OCI-M2 (cell line): ENCODE data around the gene METTL1.
"Not testable (repeated sequence)": the region's sequence is repeated elsewhere in the genome, so short reads cannot be mapped to it uniquely, and the experiment has no call there.

Experiments used
- DNase-seq: peaks from one replicate; lab custom pipeline; 2025; ENCODE audit not compliant: unreplicated experiment; lab: John Stamatoyannopoulos, UW

The METTL1 gene

DNA sequence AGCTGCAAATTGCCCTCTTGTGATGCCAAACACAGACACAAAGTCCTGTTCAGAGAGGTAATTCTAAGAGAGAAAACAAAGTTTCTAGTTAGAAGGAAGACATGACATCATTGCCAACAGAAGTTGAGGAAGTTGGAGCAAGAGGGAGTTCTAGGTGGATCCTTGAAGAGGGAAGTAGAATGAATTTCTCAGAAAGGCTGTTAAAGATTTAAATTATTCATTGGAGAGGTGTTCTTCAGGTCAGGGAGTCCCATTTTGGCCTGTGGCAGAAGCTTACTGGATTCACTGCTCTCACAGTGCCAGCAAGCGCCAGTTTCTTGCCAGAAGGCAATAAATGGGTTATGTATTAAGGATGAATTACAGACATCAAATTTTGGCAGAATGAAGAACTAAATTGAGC, 26.0 kb upstream of the METTL1 start:
- no peak for DNase-seq

DNA sequence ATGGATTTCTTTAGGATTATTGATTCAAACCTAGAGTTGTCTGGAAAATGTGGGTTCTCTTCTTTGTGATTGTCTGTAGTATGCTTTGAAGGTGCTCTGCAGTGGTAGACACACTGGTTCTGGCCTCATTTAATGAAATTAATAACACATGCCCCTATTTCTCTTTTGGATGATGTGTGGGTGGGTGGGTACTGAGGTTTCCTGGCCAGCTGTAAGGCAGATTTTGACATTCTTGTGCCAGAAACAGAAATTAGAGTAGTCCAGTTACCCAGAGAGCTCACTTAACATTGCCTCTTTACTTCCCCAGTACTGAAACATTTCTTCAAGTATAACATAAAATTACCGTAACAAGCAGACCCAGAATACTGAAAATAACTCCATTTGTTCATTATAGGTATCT, 25.1 kb upstream of the METTL1 start:
- no peak for DNase-seq

DNA sequence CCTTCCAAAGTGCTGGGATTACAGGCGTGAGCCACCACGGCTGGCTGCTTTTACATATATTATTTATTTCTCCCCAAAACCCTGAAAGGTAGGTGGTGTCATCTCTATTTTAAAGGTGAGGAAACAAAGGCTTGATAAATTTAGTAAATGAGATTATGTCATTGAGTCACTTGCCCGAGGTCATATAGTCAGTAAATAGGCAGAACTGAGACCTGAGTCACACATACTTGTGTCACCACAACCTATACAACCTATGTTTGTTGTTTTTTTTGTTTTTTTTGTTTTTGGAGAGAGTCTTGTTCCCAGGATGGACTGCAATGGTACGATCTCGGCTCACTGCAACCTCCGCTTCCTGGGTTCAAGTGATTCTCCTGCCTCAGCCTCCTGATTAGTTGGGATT, 23.4 kb upstream of the METTL1 start:
- no peak for DNase-seq

DNA sequence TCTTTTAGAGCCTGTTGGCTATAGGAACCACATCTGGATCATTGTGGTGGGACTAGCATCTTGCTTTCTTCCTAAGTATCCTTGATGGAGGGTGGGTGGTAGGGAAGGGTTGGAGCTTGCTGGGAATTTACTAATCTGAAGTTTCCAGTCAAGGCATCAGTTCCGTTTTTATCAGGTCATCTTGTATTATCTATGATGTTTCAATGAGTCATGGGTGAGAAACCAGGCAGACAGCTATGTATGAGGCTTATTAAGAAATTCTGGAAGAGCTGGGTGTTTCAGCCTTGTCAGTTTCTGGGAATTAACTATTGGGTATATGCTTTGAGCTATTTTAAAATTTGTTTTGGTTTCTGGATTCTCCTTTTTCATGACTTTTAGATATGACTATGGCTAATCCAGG, 22.0 kb upstream of the METTL1 start:
- DNase-seq = no peak

DNA sequence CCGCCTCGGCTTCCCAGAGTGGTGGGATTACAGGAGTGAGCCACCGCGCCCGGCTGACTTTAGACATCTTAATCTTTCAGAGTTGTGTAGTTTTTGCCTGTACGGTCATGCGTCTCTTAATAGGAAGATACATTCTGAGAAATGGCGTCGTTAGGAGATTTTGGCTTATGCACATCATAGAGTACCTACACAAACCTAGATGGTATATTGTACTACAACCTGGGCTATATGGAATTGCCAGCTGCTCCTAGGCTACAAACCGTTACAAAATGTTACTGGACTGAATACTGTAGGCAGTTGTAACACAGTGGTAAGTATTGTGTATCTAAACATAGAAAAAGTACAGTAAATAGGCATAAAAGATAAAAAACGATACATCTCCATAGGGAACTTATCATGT, 12.0 kb upstream of the METTL1 start:
- no peak for DNase-seq

DNA sequence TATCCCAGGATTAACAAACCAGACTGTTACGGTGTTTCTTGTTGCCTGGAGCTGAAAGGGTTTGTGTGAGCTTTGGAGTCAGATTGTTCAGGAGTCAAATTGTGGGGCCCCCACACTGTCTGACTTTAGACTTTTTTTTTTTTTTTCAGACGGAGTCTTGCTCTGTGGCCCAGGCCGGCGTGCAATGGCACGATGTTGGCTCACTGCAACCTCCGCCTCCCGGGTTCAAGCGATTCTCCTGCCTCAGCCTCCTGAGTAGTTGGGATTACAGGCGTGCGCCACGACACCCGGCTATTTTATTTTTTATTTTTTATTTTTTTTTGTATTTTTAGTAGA, 11.5 kb upstream of the METTL1 start:
- no peak for DNase-seq

DNA sequence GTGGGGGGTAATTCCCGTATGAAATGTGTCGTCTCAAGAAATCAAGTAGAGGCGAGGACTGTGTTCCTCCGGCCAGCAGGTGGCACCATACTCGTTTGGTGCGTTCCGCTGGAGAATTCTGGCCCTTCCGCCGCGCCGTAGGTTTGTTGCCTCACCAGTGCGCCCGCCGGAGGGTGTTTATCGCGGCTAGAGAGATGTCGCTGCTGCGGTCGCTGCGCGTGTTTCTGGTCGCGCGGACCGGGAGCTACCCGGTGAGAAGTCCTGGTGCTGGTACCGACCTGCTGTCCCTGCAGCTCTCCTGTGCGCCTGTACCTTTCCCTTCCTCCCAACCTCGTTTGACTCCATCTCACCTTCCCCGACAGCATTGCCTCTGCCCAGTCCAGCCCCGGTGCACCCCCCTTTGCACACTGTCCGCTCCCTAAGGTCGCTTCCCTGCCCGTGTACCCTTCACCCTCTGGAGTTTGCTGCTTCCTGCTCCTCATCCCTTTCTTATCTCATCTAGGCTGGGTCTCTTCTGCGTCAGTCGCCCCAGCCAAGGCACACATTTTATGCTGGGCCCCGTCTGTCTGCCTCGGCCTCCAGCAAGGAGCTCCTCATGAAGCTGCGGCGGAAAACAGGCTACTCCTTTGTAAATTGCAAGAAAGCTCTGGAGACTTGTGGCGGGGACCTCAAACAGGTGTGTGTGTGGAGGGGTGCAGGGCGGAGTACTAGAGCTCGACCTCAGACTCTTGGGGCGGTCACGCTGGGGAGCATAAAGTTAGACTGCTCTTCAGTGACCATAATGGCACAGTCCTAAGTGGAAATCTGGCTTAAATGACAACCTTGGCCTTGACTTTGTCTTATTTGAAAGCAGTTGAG, 10.9 kb upstream of the METTL1 start, which contains the start of gene TSFM:
TSFM (plus strand) TSS at position 180 of the 858 bp plus-strand sequence; CDS start at position 195, 15 bp downstream.
- peak; percentile 72 for DNase-seq

DNA sequence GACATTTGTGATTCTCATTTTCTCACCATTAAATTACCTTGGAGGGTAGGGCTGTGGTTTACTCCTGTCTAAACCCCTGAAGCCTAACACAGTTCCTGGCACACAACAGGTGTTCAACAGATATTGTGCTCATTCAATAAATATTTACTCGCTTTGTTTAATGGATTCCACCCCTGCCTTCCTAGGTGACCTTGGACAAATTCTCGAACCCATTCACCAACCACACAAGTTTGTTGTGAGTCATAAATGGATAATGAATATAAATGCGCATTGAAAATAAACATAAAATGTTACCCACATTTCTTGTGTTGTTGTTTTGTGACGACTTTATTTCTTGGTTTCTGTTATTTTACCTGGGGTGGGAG, 10.3 kb upstream of the METTL1 start:
- DNase-seq = no peak

DNA sequence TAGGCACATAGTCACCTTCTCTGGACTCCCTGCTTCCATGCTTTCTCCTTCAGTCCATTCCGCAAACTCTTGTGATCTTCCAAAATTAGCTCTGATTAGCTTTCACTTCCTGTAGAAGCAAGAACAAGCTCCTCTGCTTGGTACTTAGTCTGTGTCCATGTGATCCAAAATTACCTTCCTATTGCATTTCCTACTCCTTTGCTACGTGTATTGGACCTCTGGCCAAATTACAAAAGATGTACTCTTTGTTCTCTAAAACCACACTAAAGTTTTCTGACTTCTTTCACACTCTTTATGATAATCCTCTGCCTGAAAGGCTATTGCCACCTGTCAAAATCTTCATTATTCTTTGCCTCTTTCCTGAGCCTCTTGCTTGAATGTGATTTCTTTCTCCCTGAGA, 9.9 kb upstream of the METTL1 start:
- no peak for DNase-seq

DNA sequence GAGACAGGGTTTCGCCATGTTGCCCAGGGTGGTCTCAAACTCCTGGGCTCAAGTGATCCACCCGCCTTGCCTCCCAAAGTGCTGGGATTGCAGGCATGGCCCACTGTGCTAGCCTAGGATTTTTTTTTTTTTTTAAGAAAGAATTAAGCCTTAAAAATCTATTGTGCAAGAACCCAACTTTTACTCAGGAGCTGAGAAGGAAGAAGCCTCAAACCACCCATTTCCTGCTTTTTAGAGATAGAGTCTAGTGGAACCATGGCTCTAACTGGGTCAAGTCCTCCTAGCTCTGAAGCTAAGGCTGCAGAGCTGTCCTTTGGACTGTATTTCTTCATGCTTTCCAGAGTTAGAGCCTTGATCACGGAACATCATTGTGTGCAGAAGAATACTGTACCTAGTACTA, 9.3 kb upstream of the METTL1 start:
- DNase-seq = no peak

DNA sequence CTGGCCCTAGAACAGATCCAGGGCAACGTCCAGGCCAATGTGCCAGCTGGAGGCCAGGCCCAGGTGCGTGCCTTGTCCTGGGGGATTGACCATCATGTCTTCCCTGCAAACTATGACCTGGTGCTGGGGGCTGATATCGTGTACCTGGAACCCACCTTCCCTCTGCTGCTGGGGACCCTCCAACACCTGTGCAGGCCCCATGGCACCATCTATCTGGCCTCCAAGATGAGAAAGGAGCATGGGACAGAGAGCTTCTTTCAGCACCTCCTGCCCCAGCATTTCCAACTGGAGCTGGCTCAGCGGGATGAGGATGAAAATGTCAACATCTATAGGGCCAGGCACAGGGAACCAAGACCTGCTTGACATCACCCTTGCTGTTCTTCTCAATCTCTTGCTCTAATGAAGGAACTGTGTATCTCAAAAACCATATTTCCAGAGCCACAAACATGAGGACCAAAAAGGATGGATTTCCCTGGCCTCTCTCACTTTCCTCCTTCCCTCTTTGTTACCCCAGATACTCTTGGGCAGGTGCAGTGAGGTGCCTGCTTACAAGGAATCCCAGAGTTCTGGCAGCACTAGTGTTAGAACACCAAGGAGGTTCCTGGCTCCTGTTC, 8.5 kb upstream of the METTL1 start:
- no peak for DNase-seq

DNA sequence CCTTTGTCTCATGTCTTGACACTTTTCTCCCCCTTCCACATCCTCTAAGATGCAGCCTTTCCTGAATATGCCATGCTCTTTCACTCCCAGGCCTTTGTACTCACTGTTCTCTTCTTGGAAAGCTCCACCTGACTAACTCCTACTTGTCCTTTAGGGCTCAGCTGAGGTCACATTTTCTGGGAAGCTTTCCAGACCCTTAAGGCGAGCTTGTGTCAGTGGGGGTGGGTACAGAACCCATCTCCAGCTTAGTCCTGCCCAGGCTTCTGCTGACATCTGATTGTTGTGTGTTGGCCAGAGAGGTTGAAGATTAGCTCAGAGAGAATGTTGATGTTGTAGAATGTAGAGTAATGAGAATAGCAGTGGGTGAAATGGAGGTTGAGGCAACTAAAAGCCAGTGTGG, 7.8 kb upstream of the METTL1 start:
- no peak for DNase-seq

DNA sequence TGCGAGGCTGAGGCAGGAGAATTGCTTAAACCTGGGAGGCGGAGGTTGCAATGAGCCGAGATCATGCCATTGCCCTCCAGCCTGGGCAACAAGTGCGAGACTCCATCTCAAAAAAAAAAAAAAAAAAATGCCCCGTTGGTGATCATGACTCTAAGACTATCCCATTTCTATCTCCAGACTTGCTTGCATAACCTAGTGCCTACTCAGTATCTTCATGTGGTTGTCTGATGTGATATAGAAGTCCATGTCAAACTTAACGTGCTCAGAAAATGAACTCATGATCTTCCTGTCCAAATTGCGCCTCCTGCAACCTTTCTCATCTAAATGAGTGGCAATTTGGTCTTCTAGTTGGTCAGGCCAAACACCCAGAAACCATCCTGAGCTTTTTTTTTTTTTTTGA, 6.0 kb upstream of the METTL1 start:
- no peak for DNase-seq

DNA sequence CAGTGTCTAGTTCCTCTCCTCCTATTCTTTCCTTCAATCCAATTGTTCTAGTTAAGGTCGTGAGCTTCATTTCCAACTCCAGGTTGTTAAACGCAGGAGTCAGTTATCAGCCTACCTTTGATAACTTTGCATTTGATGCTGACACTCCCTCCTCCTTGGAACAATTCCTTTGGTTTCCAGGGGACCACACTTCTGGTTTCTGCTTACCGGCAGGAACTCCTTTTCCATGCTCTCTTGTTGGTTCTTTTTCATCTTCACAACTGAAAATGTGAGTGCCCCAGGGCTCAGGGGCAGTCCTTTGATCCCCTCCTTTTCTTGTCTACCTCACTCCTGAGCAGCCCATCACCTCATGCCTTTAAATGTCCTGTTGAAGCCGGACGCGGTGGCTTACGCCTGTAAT, 5.5 kb upstream of the METTL1 start:
- DNase-seq = no peak

DNA sequence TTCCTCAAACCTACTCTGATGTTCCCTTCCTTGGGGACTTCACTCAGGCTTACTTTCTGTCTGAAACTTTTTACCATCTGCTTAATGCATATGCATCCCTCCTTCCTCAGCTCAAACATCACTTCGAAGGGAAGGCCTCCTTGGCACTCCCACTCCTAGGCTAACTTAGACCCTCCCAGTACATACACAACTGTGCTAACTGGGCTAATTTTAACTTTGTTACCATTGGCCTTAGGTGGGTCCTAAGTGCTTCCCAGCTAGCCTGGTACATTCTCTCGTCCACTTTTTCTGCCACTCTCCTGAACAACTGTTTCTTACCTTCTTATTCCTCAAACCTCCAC, 4.3 kb upstream of the METTL1 start:
- no peak for DNase-seq

DNA sequence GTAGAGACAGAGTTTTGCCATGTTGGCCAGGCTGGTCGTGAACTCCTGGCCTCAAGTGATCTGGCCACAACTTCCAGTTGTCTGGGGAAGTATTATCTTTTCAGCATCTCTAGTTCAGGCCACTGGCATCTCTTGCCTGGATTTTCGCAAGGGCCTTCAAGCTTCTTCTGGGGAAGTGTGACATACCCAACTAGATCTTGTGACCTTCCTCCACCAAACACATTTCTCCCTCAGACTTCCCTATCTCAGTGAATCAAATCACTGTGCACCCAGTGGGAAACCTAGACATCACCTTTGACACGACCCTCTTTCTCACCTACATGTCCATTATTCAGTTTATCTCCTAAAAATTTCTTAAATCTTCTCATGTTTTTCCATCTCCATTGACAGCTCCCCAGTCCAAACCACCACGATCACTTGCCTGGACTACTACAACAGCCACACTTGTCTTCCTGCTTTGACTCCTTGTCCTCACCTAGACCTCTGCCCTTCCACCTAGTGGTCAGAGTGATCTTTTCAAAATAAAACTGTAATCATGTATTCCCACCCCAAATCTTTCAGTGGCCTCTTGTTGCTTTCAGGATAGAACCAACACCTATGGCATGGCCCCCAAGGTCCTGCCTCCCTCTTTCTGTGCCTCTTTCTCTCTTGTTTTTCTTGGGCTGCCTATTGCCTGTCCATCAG, 3.8 kb upstream of the METTL1 start:
- DNase-seq = no peak

DNA sequence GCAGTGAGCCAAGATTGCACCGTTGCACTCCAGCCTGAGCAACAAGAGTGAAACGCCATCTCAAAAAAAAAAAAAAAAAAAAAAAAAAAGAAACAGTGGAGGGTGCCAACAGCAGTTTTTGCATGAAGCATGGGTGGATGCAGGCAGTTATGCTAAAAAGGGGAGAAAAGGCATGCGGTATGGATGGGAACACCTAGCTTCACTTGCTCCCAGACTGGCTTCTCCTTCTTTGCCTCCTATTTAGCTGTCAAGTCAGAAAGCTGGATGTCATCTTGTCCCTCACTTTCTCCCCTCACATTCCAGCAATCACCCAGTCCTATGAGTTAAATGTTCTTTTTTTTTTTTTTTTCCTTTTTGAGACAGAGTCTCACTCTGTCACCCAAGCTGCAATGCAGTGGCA, 3.1 kb upstream of the METTL1 start:
- DNase-seq = no peak

DNA sequence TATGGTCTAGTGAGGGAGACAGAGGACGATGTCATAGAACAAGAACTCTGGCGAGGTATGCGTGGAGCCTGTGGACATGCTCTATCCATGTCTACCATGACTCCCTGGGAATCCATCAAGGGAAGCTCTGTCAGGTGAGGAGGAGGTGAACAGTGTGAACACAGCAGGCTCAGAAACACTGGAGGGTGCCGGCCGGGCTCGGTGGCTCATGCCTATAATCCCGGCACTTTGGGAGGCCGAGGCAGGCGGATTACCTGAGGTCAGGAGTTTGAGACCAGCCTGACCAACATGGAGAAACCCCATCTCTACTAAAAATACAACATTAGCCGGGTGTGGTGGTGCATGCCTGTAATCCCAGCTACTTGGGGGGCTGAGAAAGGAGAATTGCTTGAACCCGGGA, 2.7 kb upstream of the METTL1 start:
- DNase-seq = not testable (repeated sequence)

DNA sequence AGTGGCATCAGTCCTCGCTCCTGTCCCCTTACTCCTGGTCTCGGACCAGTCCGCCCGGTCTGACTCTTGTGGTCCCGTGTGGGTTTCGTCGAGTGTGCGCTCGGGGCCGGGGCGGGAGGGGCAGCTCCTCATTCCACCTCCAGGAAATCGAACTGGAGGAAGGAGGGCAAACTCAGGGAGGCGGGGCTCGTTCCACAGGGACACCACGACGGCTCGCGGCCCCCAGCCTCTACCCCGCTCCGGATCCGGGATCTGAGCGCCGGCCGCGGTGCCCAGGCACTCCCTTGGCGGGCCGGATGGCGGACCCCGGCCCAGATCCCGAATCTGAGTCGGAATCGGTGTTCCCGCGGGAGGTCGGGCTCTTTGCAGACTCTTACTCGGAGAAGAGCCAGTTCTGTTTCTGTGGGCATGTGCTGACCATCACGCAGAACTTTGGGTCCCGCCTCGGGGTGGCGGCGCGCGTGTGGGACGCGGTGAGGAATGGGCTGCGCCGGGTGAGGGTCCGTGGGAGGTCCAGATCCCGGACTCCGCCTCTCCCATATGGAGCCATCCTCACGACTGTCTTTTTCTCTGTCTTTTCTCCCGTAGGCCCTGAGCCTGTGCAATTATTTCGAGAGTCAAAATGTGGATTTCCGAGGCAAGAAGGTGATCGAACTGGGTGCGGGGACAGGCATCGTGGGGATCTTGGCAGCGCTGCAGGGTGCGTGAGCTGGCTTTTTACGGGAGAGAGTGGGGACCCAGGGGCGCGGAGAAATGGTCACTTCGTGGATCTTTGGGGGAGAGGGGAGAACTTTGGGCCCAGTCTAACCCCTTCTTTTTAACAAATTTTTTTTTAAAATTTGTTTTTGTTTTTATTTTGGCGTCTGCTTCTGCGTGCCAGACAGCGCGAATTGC, 771 bp upstream of the METTL1 start, which contains the start of gene EEF1AKMT3:
EEF1AKMT3 (plus strand) TSS at position 186 of the 894 bp plus-strand sequence; CDS start at position 297, 111 bp downstream.
- no peak for DNase-seq

DNA sequence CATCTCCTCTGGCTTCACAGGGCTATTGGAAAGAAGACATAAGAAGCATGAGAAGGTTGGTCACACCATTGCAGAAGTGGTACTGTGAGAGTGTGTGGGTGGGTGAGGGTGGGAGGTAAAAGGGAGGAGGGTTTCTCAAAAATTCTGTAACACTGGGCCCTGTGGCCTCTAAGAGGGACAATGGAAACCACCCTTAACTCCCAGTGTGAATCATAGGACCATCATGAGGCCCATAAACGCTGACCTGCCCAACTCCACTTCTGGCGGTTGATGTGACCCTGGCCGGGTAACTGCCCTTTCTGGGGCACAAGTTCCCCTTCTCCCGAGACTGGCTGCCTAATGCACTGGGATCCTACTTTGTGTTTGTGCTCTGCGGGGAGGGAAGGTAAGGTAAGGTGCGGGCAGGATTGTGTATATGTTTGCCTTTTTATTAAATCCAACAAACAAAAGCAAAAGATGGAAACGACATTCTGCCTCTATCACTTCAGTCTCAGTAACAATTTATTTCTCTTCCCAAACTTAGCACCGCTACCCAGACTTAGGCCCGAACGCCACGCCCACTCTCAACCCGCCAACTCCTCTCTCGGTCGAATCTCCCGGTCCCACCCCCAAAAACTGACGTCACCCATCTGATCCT, 551 bp downstream of the METTL1 start:
- peak; percentile 86 for DNase-seq

DNA sequence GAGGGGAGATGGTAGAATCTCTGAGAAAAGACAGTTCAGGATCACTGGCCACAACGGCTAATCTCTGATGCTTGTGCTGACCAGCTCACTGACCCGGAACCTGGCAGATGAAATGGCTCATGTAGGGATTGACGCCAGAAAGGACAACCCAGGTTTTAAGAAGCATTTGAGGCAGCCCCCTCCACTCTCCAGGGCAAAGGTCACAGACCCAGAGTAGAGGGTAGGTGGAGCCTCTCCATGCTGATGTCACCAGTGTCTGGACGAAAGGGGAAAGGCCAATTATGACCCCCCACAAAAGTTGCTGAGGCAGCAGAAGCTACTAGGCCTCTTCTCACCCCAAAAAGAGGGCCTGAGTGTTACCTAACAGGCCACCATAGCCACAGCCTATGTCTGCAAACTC, 1.2 kb downstream of the METTL1 start:
- no peak for DNase-seq
